GM23248 (cell line): Measurements from ENCODE around the gene ADAMTSL4.

Source experiments
- EZH2 ChIP-seq: fragments of 200-600 bp; sonication (generic); IDR thresholded peaks from 2 replicates; pipeline ENCODE4 v1.6.1; 2018; ENCODE audit warnings: antibody characterized with exemption, mild to moderate bottlenecking; ENCODE audit not compliant: insufficient read depth, poor library complexity, severe bottlenecking
- EZH2phosphoT487 ChIP-seq: fragments of 200-600 bp; sonication (generic); IDR thresholded peaks from 2 replicates; pipeline ENCODE4 v1.6.1; 2018; ENCODE audit warnings: antibody characterized with exemption, moderate library complexity, mild to moderate bottlenecking, low read depth; ENCODE audit not compliant: insufficient read depth

GRCh38 chr1:150513351-150513791 lies 35.8 kb upstream of the ADAMTSL4 start:
- TF ChIP-seq EZH2 = no peak
- TF ChIP-seq EZH2phosphoT487 = no peak
